Common myeloid progenitor, CD34-positive (primary cell): ENCODE measurements around the gene SLC30A1.

Experiments
- CTCF ChIA-PET: fragments of 350-600 bp; sonication (Branson Sonifier 250); formaldehyde crosslinking; loops from one replicate; lab custom pipeline; 2021; ENCODE audit warnings: antibody characterized with exemption; lab: Charles Lee
- POLR2A ChIA-PET: fragments of 350-600 bp; sonication (Branson Sonifier 250); formaldehyde crosslinking; loops from one replicate; lab custom pipeline; 2021; ENCODE audit warnings: antibody characterized with exemption; lab: Charles Lee
- DNase-seq, 3 donors: peaks; one replicate each; pipeline versions ENCODE4 v3.0.0 to v3.0.0-alpha.2; 2013
- H3K27ac ChIP-seq, 2 experiments: 1 replicate in 1 of 2; 2 replicates in 1 of 2; pipeline ENCODE4 v1.7.0; 2013; ENCODE audit warnings: inconsistent platforms in 2 of 2, low read length in 2 of 2, mild to moderate bottlenecking in 2 of 2, low read depth in 1 of 2, moderate library complexity in 1 of 2; ENCODE audit not compliant: severe bottlenecking in 2 of 2, insufficient read depth in 1 of 2, poor library complexity in 1 of 2
- H3K27me3 ChIP-seq, 5 experiments: replicated peaks in 2 of 5; 1 replicate in 3 of 5; 2 replicates in 2 of 5; pipeline versions ENCODE4 v1.6.1 to v1.7.0; 2013; ENCODE audit warnings: low read length in 4 of 5, mild to moderate bottlenecking in 2 of 5, moderate library complexity in 2 of 5, inconsistent platforms in 1 of 5; ENCODE audit not compliant: insufficient read depth in 5 of 5, control insufficient read depth in 4 of 5
- H3K36me3 ChIP-seq, 4 experiments: 1 replicate in 2 of 4; 2 replicates in 2 of 4; pipeline versions ENCODE4 v1.6.1 to v1.7.0; 2013; ENCODE audit warnings: low read length in 3 of 4, control low read depth in 1 of 4, mild to moderate bottlenecking in 1 of 4; ENCODE audit not compliant: control insufficient read depth in 4 of 4, insufficient read depth in 4 of 4
- H3K4me1 ChIP-seq, 4 experiments: 1 replicate in 3 of 4; 2 replicates in 1 of 4; pipeline versions ENCODE4 v1.6.1 to v1.7.1; 2013; ENCODE audit warnings: low read length in 3 of 4, mild to moderate bottlenecking in 3 of 4, control low read depth in 1 of 4, inconsistent platforms in 1 of 4, moderate library complexity in 1 of 4; ENCODE audit not compliant: control insufficient read depth in 4 of 4, insufficient read depth in 4 of 4; ENCODE audit errors: control extremely low read depth in 1 of 4
- H3K4me3 ChIP-seq, 7 experiments: 1 replicate in 4 of 7; 2 replicates in 3 of 7; pipeline versions ENCODE4 v1.5.1 to v1.7.0; 2013; ENCODE audit warnings: mild to moderate bottlenecking in 7 of 7, low read length in 6 of 7, moderate library complexity in 6 of 7, inconsistent platforms in 2 of 7, low read depth in 2 of 7, control low read depth in 1 of 7; ENCODE audit not compliant: insufficient read depth in 4 of 7, control insufficient read depth in 1 of 7; ENCODE audit errors: extremely low read depth in 1 of 7
- H3K9me3 ChIP-seq, 5 experiments: 1 replicate in 4 of 5; 2 replicates in 1 of 5; pipeline versions ENCODE4 v1.6.1 to v1.7.1; 2013; ENCODE audit warnings: low read length in 4 of 5, mild to moderate bottlenecking in 2 of 5, inconsistent platforms in 1 of 5, low read depth in 1 of 5, moderate library complexity in 1 of 5; ENCODE audit not compliant: control insufficient read depth in 4 of 5, insufficient read depth in 2 of 5; ENCODE audit errors: control extremely low read depth in 1 of 5
- WGBS: methylation state at CpG from one replicate; pipeline ENCODE4 v1.1.5; 2013; ENCODE audit not compliant: insufficient coverage; 5-methylcytosine and 5-hydroxymethylcytosine counted together

The SLC30A1 gene

DNA sequence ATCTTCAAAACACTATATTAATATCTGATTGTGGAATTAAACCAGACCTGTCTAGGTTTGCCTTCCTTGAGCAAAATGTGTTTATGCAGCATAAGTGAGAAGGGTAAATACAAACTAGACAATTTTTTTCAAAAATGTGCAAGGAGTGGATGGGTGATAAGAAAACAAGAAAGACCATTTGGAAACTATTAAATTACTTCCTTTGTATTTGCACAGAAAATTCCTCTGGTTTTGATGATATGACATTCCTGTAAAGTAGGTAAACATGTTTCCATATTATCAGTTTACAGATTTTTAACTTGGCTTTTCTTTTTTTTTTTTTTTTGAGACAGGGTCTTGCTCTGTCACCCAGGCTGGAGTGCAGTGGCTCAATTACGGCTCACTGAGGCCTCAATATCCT, 24.8 kb upstream of the SLC30A1 start:
- POLR2A ChIA-PET: interaction anchor here (1.5 kb wide), 1 partner anchor 21 kb away, joined by 4 read pairs; no protein-coding TSS in a partner anchor
- WGBS: 100% methylated on average over 1 of the region's 1 CpG
- Histone ChIP-seq H3K4me3 (no peak overlapping the region), H3K9me3 (no peaks in the 10 kb centered on the region), H3K36me3 (no peaks in the 10 kb centered on the region), H3K27ac (no peak overlapping the region), H3K4me1 (peaks cover 10 to 46% (median 21%) of the 10 kb centered on the region in 4 experiments), H3K27me3 (peaks cover 0 to 5% (median 0%) of the 10 kb centered on the region in 5 experiments)
- CTCF ChIA-PET: interaction anchor here (1.2 kb wide), 2 partner anchors 15 to 28 kb away, joined by 4 read pairs; no protein-coding TSS in a partner anchor
- DNase-seq: no peak

DNA sequence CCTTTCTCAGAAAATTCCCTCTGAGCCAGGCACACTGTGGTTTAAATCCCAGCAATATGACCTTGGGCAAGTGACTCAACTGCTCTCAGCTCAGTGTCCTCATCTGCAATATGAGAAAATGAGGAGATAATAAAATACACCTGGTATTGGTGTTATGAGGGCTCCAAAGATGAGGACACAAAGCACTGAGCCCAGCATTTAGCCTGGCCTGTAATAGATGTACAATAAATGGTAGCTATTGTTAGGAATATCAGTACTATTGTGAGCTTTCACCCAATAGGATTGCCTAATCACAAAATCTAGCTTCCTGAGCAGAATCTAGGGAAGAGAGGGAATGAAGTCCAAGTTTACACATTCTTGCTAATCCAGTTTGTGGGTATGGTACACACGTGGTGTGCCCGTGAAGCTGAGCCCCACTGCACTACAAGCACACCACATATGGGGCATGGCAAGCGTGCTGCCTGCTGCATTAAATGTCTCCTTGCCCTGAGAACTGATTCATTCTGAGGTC, 24.3 kb upstream of the SLC30A1 start:
- 100% methylated on average over 2 of the region's 3 CpGs for WGBS
- H3K36me3 ChIP-seq: no peaks in the 10 kb centered on the region
- DNase-seq: no peak
- POLR2A ChIA-PET: interaction anchor here (1.5 kb wide), 1 partner anchor 21 kb away, joined by 4 read pairs; no protein-coding TSS in a partner anchor
- H3K4me1 ChIP-seq: peaks cover 10 to 49% (median 21%) of the 10 kb centered on the region in 4 experiments
- no peaks in the 10 kb centered on the region for H3K9me3 ChIP-seq
- no peak overlapping the region for H3K4me3 ChIP-seq
- CTCF ChIA-PET: interaction anchor here (0.8 to 1.3 kb wide), 6 partner anchors 14 to 87 kb away, joined by 3 to 4 read pairs (median 4); no protein-coding TSS in a partner anchor
- H3K27ac ChIP-seq: no peak overlapping the region
- peaks cover 0 to 7% (median 0%) of the 10 kb centered on the region in 5 experiments for H3K27me3 ChIP-seq

DNA sequence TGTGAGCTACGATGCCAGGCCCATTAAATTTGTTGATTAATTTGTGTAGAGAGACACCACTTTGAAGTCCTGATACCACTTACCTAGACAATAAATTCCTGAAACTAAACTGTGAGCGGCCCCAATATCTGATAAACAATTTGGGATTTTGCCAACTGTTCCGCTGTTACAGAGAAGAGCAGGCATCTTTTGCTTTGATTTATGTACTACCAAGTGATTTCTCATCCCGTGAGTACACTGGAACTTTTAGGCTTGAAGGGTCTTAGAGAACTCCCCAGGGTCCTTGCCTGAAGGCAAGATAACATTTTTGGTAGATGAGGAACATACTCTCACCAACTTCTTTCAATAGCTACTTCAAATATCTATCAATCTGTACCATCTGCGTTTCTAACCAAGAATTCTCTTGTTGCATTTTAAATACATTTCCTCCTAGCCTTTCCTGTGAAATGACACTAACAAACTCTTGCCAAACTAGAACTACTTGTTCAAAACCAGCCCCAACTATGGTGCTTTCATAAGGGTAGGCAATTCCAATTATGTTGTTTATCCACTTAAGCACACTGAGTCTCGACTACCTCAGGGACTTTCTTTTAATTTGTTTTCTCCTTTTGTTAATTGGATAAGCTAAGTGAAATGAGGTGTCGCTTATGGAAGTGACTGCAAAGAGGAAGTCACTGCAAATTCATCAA, 23.2 kb upstream of the SLC30A1 start:
- 13% methylated on average over 5 of the region's 7 CpGs for WGBS
- no peak overlapping the region for H3K4me3 ChIP-seq
- ChIA-PET POLR2A (interaction anchor here (1.5 kb wide), 1 partner anchor 22 kb away, joined by 4 read pairs; no protein-coding TSS in a partner anchor), CTCF (interaction anchor here (0.7 to 1.4 kb wide), 7 partner anchors 14 to 86 kb away, joined by 3 to 4 read pairs (median 3); no protein-coding TSS in a partner anchor)
- no peak overlapping the region for H3K27ac ChIP-seq
- H3K9me3 ChIP-seq: no peaks in the 10 kb centered on the region
- H3K36me3 ChIP-seq: no peaks in the 10 kb centered on the region
- peak in 2 of 3 donors; percentile 51 to 60 for DNase-seq
- H3K27me3 ChIP-seq: peaks cover 0 to 7% (median 0%) of the 10 kb centered on the region in 5 experiments
- peaks cover 7 to 50% (median 21%) of the 10 kb centered on the region in 4 experiments for H3K4me1 ChIP-seq

DNA sequence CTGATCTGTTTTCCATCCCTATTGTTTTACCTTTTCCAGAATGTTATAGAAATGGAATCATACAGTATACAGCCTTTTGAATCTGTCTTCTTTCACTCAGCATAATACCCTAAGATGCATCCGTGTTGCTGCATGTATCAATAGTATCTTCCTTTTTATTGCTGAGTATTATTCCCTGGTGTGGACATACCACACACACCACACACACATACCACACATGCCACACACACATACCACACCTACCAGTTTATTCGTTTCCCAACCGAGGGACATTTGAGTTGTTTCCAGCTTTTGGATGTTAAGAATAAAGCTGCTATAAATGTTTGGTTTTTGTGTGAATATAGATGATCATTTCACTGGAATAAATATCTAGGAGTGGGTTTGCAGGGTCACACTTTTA, 22.2 kb upstream of the SLC30A1 start:
- POLR2A ChIA-PET: no interaction called here
- WGBS: 100% methylated on average over 1 of the region's 3 CpGs
- H3K4me1 ChIP-seq: peaks cover 3 to 50% (median 14%) of the 10 kb centered on the region in 4 experiments
- H3K4me3 ChIP-seq: no peak overlapping the region
- no peak for DNase-seq
- peaks cover 0 to 7% (median 0%) of the 10 kb centered on the region in 5 experiments for H3K27me3 ChIP-seq
- no peaks in the 10 kb centered on the region for H3K9me3 ChIP-seq
- CTCF ChIA-PET: interaction anchor here (1.4 kb wide), 1 partner anchor 14 kb away, joined by 3 read pairs; no protein-coding TSS in a partner anchor
- H3K36me3 ChIP-seq: no peaks in the 10 kb centered on the region
- H3K27ac ChIP-seq: no peak overlapping the region

DNA sequence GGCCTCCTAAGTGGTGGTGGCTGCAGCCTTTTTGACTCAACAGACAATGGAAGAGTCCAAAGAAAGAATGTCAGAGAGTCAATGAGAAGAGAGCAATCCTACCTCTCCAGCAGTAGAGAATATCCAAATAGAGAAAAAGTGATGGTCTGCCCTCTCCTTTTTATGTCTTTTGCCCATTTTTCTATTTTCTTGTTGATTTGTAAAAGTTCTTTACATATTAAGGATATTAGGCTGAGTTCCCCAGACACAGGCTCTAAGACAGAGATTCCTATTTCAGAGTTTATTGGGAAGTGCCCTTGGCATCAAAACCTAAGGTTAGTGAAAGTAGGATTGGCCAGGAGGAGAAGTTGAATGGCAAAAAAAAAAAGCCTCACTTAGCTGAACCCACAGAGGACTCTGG, 20.3 kb upstream of the SLC30A1 start:
- Histone ChIP-seq H3K9me3 (no peaks in the 10 kb centered on the region), H3K4me3 (no peak overlapping the region), H3K27me3 (peaks cover 0 to 7% (median 0%) of the 10 kb centered on the region in 5 experiments), H3K4me1 (peaks cover 3 to 44% (median 14%) of the 10 kb centered on the region in 4 experiments), H3K27ac (no peak overlapping the region), H3K36me3 (no peaks in the 10 kb centered on the region)
- ChIA-PET CTCF (no interaction called here), POLR2A (no interaction called here)
- no peak for DNase-seq

DNA sequence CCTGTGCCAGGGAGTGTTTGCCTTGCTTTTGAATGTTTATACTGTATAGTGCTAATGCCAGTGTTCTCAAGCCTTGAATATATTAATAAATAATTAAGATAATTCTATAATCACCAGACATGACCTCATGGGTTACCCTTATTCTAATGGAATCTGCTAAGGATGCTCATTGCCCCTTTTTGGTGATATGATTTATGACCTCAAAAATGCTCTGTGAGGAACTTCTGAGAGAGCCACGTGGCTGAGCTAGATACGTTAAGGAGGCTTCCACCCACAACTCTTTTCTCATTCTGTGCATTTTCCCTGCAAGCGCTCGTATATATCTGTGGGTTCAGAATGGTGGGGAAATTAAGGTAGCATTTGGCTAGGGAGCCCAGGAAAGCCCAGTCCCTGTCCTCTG, 19.6 kb upstream of the SLC30A1 start:
- H3K9me3 ChIP-seq: no peaks in the 10 kb centered on the region
- ChIA-PET POLR2A (no interaction called here), CTCF (no interaction called here)
- H3K4me3 ChIP-seq: no peak overlapping the region
- H3K4me1 ChIP-seq: peaks cover 3 to 44% (median 14%) of the 10 kb centered on the region in 4 experiments
- no CpG with 5 or more reads among the region's 4 CpGs for WGBS
- H3K36me3 ChIP-seq: no peaks in the 10 kb centered on the region
- no peak for DNase-seq
- peaks cover 0 to 7% (median 0%) of the 10 kb centered on the region in 5 experiments for H3K27me3 ChIP-seq
- no peak overlapping the region for H3K27ac ChIP-seq
